CD8-positive, alpha-beta memory T cell (primary cell): ENCODE data around the gene AGFG2. TPM values are rescaled to one million over a fixed set of nuclear protein-coding genes. Genes with fewer than 3 reads are reported as not detected.

ENCODE experiments used
- CTCF ChIA-PET: fragments of 350-600 bp; sonication (Branson Sonifier 250); formaldehyde crosslinking; loops from one replicate; lab custom pipeline; 2021; ENCODE audit warnings: antibody characterized with exemption; lab: Charles Lee
- POLR2A ChIA-PET: fragments of 350-600 bp; sonication (Branson Sonifier 250); formaldehyde crosslinking; loops from one replicate; lab custom pipeline; 2021; ENCODE audit warnings: antibody characterized with exemption; lab: Charles Lee
- DNase-seq, 5 donors: peaks; one replicate each; pipeline versions ENCODE4 v3.0.0 to v3.0.0-alpha.2; 2020 to 2022; ENCODE audit warnings: mixed read lengths in 1 of 5
- H3K27ac ChIP-seq: one replicate; pipeline ENCODE4 v1.7.0; 2013; ENCODE audit warnings: low read depth, mild to moderate bottlenecking, low read length, moderate library complexity
- H3K27me3 ChIP-seq: 2 replicates; pipeline ENCODE4 v1.7.0; 2013; ENCODE audit warnings: low read length, mild to moderate bottlenecking; ENCODE audit not compliant: insufficient read depth, poor library complexity, severe bottlenecking
- H3K36me3 ChIP-seq: 2 replicates; pipeline ENCODE4 v1.7.0; 2013; ENCODE audit warnings: mild to moderate bottlenecking, low read length, moderate library complexity; ENCODE audit not compliant: insufficient read depth
- H3K4me1 ChIP-seq: 2 replicates; pipeline ENCODE4 v1.7.0; 2013; ENCODE audit warnings: mild to moderate bottlenecking, low read length, moderate library complexity; ENCODE audit not compliant: insufficient read depth
- H3K4me3 ChIP-seq: 2 replicates; pipeline ENCODE4 v1.7.0; 2013; ENCODE audit warnings: mild to moderate bottlenecking, low read length
- H3K9me3 ChIP-seq: 2 replicates; pipeline ENCODE4 v1.7.0; 2013; ENCODE audit warnings: mild to moderate bottlenecking, low read length
- H3K27ac Mint-ChIP-seq, 8 donors: one replicate each; pipeline ENCODE4 v1.8.0; 2020 to 2021; ENCODE audit warnings: mixed read lengths in 8 of 8, mild to moderate bottlenecking in 6 of 8, inconsistent platforms in 3 of 8, moderate library complexity in 3 of 8
- H3K27me3 Mint-ChIP-seq, 2 donors: one replicate each; pipeline ENCODE4 v1.8.0; 2020 to 2021; ENCODE audit warnings: mixed read lengths in 2 of 2, mild to moderate bottlenecking in 1 of 2, moderate library complexity in 1 of 2
- H3K36me3 Mint-ChIP-seq, 3 donors: one replicate each; pipeline ENCODE4 v1.8.0; 2020 to 2021; ENCODE audit warnings: mixed read lengths in 3 of 3, inconsistent platforms in 1 of 3, mild to moderate bottlenecking in 1 of 3
- H3K4me1 Mint-ChIP-seq, 3 donors: one replicate each; pipeline ENCODE4 v1.8.0; 2020 to 2021; ENCODE audit warnings: mixed read lengths in 3 of 3, inconsistent platforms in 1 of 3, mild to moderate bottlenecking in 1 of 3
- H3K4me3 Mint-ChIP-seq, 7 donors: one replicate each; pipeline ENCODE4 v1.8.0; 2020 to 2021; ENCODE audit warnings: mixed read lengths in 7 of 7, mild to moderate bottlenecking in 6 of 7, moderate library complexity in 4 of 7, inconsistent platforms in 2 of 7
- H3K9me3 Mint-ChIP-seq, 5 donors: one replicate each; pipeline ENCODE4 v1.8.0; 2020 to 2022; ENCODE audit warnings: mixed read lengths in 5 of 5, mild to moderate bottlenecking in 3 of 5, moderate library complexity in 2 of 5, inconsistent platforms in 1 of 5
- polyA plus RNA-seq: library from polyadenylated mRNA; unstranded; fragments of 300-500 nt; fragmentation: Illumina TruSeq; gene quantifications from one replicate; pipeline ENCODE4 v1.2.3, GENCODE V29; 2021
- total RNA-seq, 2 experiments: library from RNA; stranded (reverse); gene quantifications; one replicate each; pipeline ENCODE4 v1.2.3, GENCODE V29; 2021

Gene AGFG2, protein sequence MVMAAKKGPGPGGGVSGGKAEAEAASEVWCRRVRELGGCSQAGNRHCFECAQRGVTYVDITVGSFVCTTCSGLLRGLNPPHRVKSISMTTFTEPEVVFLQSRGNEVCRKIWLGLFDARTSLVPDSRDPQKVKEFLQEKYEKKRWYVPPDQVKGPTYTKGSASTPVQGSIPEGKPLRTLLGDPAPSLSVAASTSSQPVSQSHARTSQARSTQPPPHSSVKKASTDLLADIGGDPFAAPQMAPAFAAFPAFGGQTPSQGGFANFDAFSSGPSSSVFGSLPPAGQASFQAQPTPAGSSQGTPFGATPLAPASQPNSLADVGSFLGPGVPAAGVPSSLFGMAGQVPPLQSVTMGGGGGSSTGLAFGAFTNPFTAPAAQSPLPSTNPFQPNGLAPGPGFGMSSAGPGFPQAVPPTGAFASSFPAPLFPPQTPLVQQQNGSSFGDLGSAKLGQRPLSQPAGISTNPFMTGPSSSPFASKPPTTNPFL
- total RNA-seq (10 to 100 TPM; 60.5 to 63.1 TPM), polyA plus RNA-seq (36.2 TPM)

DNA sequence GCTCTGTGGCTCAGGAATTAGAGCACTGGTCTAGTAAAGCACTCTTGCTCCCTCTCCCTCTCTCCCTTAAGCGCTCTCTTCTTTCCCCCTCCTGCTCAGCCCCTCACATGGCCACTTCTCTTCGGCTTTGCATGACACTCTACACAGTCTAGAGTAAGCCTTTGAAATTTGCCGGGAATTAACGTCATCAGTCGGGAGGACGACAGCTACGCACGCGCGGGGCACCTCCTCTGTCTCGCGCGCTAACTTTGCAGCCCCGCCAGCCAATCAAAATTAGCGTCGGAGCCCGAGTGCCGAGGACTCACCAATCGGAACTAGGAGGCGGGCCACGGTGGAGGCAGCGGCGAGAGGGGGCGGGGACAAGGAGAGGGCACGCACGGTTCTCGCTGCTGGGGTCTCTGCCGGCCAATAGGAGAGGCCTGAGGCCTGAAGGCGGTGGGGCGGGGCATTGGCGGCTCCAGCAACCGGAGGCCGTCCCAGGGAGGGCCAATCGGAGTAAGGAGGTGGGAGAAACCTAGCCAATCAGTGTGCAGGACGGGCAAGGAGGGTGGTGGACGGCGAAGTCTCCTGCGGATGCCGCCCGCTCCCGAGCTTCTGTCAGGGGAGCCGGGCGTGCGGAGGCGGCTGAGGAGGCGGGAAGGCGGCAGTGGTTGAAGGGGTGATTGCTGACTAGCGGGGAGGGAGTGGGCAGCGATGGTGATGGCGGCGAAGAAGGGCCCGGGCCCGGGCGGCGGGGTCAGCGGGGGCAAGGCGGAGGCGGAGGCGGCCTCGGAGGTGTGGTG is at the start of gene AGFG2:
Gene AGFG2, plus strand, starts transcription at position 550 of the 782 bp plus-strand sequence. Its CDS starts 144 bp downstream, at position 694.
- H3K27ac ChIP-seq, result peak within 1 kb of the TSS; percentile 64
- peak within 1 kb of the TSS; percentile 95 to 99 (median 96) for H3K4me3 Mint-ChIP-seq
- H3K36me3 Mint-ChIP-seq, result peaks cover 0 to 6% (median 3%) of the 10 kb centered on the region in 3 donors
- no peaks in the 10 kb centered on the region for H3K9me3 ChIP-seq
- peaks cover 47 to 52% (median 50%) of the 10 kb centered on the region in 3 donors for H3K4me1 Mint-ChIP-seq
- H3K27ac Mint-ChIP-seq, result peak within 1 kb of the TSS; percentile 87 to 98 (median 92)
- H3K4me3 ChIP-seq, result peak within 1 kb of the TSS; percentile 79
- peaks cover 0 to 1% of the 10 kb centered on the region in 2 donors for H3K27me3 Mint-ChIP-seq
- no peaks in the 10 kb centered on the region for H3K27me3 ChIP-seq
- ChIA-PET POLR2A (interaction anchor here (0.6 to 2.1 kb wide), 11 partner anchors 10 to 136 kb away, joined by 3 to 18 read pairs (median 5); partner anchors contain the start of genes FBXO24, LRCH4, MEPCE and TSC22D4), CTCF (interaction anchor here (0.7 to 2.8 kb wide), 7 partner anchors 10 to 63 kb away, joined by 3 to 17 read pairs (median 5); no protein-coding TSS in a partner anchor)
- H3K4me1 ChIP-seq, result peaks cover 45% of the 10 kb centered on the region
- H3K36me3 ChIP-seq, result no peaks in the 10 kb centered on the region
- no peaks in the 10 kb centered on the region for H3K9me3 Mint-ChIP-seq
- DNase-seq, result peak; percentile 100

DNA sequence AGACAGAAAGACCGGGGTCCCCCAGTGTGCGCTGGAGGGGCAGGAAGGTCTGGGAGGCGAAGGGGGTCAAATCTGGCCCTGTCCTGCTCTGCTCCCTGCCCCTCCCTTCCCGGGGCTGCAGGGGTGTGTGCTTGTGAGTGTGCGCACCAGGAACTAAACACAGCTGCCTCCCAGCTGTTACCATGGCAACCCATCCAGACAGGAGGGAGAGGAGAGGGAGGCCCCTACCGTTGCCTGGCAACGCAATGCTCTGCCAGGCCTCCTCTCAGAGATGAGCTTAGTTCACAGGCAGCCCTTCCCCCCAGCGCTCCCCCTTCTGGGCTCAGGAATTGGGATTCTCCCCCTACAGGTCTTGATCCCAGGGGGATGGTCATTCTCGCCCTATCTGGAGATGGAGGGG is 49.2 kb upstream of the AGFG2 start:
- Histone ChIP-seq H3K27me3 (no peaks in the 10 kb centered on the region), H3K36me3 (no peaks in the 10 kb centered on the region), H3K27ac (no peak overlapping the region), H3K4me1 (no peaks in the 10 kb centered on the region), H3K9me3 (no peaks in the 10 kb centered on the region), H3K4me3 (no peak overlapping the region)
- Mint-ChIP-seq H3K27ac (peak overlapping the region in 1 of 8 donors; percentile 54), H3K4me1 (peaks cover 9 to 23% (median 9%) of the 10 kb centered on the region in 3 donors), H3K4me3 (no peak overlapping the region), H3K36me3 (no peaks in the 10 kb centered on the region), H3K9me3 (no peaks in the 10 kb centered on the region), H3K27me3 (peaks cover 0 to 2% of the 10 kb centered on the region in 2 donors)
- CTCF ChIA-PET, result interaction anchor here (1.5 to 1.8 kb wide), 2 partner anchors 63 to 70 kb away, joined by 3 to 9 read pairs; no protein-coding TSS in a partner anchor
- peak in 1 of 5 donors; percentile 70 for DNase-seq
- POLR2A ChIA-PET, result no interaction called here

DNA sequence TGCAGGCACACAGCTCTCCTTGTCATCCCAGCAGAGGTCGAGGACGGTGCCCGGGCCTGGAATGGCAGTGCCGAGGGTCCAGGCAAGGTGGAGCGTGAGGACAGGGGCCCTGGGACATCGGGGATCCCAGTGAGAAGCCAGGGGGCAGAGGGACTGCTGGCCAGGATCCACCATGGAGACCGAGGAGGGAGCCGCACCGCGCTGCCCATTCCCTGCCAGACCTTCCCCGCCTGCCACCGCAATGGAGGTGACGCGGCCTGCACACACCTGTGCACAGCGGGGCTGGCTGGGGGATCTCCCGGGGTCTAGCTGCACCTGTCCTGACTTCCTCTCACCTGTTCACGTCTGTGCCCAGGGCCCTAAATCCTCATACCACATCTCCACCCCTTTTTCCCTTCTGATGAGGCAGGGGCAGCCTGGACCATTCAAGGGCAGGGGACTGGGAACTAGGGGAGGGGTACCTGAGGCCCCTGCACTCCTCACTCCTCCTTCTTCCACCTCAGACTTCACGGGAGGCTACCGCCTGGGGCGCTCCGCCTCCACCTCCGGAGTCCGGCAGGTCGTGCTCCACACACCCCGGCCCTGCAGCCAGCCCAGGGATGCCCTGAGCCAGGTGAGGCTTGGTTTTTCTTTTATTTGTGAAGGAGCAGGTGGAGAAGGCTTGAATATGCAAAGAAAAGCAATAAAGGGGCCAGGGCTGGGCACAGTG is 48.4 kb upstream of the AGFG2 start:
- Histone ChIP-seq H3K27me3 (no peaks in the 10 kb centered on the region), H3K4me1 (no peaks in the 10 kb centered on the region), H3K9me3 (no peaks in the 10 kb centered on the region), H3K36me3 (no peaks in the 10 kb centered on the region), H3K4me3 (no peak overlapping the region), H3K27ac (no peak overlapping the region)
- Mint-ChIP-seq H3K27ac (no peak overlapping the region), H3K9me3 (no peaks in the 10 kb centered on the region), H3K4me3 (no peak overlapping the region), H3K36me3 (no peaks in the 10 kb centered on the region), H3K4me1 (peaks cover 8 to 22% (median 9%) of the 10 kb centered on the region in 3 donors), H3K27me3 (peaks cover 0 to 2% of the 10 kb centered on the region in 2 donors)
- ChIA-PET CTCF (interaction anchor here (1.5 to 4.0 kb wide), 3 partner anchors 21 to 69 kb away, joined by 3 to 20 read pairs (median 9); no protein-coding TSS in a partner anchor), POLR2A (interaction anchor here (0.6 kb wide), 1 partner anchor 69 kb away, joined by 5 read pairs; no protein-coding TSS in a partner anchor)
- no peak for DNase-seq

DNA sequence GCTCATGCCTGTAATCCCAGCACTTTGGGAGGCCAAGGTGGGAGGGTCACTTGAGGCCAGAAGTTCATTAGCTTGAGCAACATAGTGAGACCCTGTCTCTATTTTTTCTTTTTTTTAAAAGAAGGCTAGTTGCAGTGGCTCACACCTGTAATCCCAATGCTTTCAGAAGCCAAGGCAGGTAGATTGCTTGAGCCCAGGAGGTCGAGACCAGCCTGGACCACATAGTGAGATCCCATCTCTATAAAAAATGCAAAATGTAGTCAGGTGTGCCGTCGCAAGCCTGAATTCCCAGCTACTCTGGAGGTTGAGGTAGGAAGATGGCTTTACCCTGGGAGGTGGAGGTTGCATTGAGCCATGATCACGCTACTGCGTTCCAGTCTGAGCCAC is 47.8 kb upstream of the AGFG2 start:
- ChIA-PET CTCF (interaction anchor here (1.3 to 4.0 kb wide), 3 partner anchors 22 to 73 kb away, joined by 3 to 20 read pairs (median 3); no protein-coding TSS in a partner anchor), POLR2A (interaction anchor here (0.6 kb wide), 1 partner anchor 69 kb away, joined by 5 read pairs; no protein-coding TSS in a partner anchor)
- Mint-ChIP-seq H3K27ac (no peak overlapping the region), H3K27me3 (peaks cover 2% of the 10 kb centered on the region in 2 donors), H3K4me3 (no peak overlapping the region), H3K4me1 (peaks cover 6 to 22% (median 9%) of the 10 kb centered on the region in 3 donors), H3K36me3 (no peaks in the 10 kb centered on the region), H3K9me3 (no peaks in the 10 kb centered on the region)
- no peaks in the 10 kb centered on the region for H3K36me3 ChIP-seq
- no peaks in the 10 kb centered on the region for H3K4me1 ChIP-seq
- no peak for DNase-seq
- no peaks in the 10 kb centered on the region for H3K27me3 ChIP-seq
- no peaks in the 10 kb centered on the region for H3K9me3 ChIP-seq
- no peak overlapping the region for H3K27ac ChIP-seq
- no peak overlapping the region for H3K4me3 ChIP-seq

DNA sequence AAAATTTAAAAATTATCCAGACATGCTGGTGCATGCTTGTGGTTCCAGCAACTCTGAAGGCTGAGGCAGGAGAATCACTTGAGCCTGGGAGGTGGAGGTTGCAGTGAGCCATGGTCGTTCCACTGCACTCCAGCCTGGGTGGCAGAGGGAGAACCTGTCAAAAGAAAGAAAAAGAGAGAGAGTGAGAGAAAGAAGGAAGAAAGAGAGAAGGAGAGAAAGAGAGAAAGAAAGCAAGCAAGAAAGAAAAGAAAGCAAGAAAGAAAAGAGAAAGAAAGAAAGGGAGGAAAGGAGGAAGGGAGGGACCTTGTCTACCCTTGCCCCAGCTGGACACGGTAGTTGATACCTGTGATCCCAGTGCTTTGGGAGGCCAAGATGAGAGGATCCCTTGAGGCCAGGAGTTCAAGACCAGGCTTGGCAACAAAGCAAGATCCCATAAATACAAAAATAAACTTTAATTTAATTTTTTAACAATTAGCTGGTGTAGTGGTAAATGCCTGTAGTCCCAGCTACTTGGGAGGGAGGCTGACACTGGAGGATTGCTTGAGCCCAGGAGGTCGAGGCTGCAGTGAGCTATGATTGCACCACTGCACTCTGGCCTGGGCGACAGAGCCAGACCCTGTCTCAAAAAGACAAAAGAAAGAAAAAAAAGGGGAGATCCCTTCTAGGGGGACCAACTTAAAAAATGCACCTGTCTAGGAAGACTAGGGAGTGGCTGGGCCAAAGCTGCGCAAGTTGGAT is 46.1 kb upstream of the AGFG2 start:
- Histone ChIP-seq H3K4me3 (peak overlapping the region; percentile 32), H3K27ac (no peak overlapping the region), H3K36me3 (no peaks in the 10 kb centered on the region), H3K27me3 (no peaks in the 10 kb centered on the region), H3K9me3 (no peaks in the 10 kb centered on the region), H3K4me1 (no peaks in the 10 kb centered on the region)
- Mint-ChIP-seq H3K36me3 (no peaks in the 10 kb centered on the region), H3K4me1 (peaks cover 6 to 22% (median 9%) of the 10 kb centered on the region in 3 donors), H3K27ac (peak overlapping the region in 2 of 8 donors; percentile 10 to 14), H3K4me3 (peak overlapping the region; percentile 9 to 82 (median 70)), H3K9me3 (no peaks in the 10 kb centered on the region), H3K27me3 (peaks cover 2 to 3% of the 10 kb centered on the region in 2 donors)
- ChIA-PET POLR2A (interaction anchor here (0.5 to 1.5 kb wide), 5 partner anchors 8 to 96 kb away, joined by 3 read pairs; partner anchors contain the start of gene TSC22D4), CTCF (interaction anchor here (1.0 to 4.0 kb wide), 12 partner anchors 11 to 213 kb away, joined by 3 to 20 read pairs (median 4); partner anchors contain the start of genes POP7 and TSC22D4)
- DNase-seq, result no peak

DNA sequence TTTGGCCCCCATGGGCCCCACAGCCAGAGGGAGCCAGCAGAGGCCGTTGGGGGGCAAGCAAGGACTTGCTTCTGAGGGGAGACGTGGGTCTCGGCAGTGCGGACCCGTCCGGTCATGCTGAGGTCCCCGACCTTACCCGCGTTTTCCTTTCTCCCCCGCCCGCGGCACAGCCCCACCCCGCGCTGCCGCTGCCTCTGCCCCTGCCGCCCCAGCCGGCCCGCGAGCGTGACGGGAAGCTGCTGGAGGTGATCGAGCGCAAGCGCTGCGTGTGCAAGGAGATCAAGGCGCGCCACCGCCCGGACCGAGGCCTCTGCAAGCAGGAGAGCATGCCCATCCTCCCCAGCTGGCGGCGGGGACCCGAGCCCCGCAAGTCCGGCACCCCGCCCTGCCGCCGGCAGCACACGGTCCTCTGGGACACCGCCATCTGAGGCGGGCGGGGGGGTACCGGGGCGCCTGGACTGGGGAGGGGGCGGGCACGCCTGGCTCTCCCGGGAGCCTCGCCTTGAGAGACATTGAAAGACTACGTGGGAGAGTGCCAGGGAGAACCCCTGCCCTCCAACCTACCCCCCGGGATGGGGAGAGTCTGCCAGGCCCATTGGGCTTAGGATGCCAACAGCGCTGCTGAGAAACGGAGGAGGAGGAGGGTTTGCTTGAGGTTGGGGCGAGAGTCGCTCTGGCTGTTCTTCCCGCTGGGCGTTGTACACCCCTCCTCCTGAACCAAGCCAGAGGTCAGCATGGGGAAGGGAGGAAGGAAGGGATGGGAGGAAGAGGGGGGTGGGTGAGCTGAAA is 45.3 kb upstream of the AGFG2 start:
- no peak overlapping the region for H3K27ac ChIP-seq
- POLR2A ChIA-PET, result interaction anchor here (0.5 to 1.5 kb wide), 5 partner anchors 8 to 96 kb away, joined by 3 read pairs; partner anchors contain the start of gene TSC22D4
- peak in 4 of 5 donors; percentile 18 to 64 (median 42) for DNase-seq
- no peaks in the 10 kb centered on the region for H3K36me3 ChIP-seq
- no peaks in the 10 kb centered on the region for H3K9me3 ChIP-seq
- Mint-ChIP-seq H3K27ac (peak overlapping the region in 1 of 8 donors; percentile 29), H3K9me3 (no peaks in the 10 kb centered on the region), H3K27me3 (peaks cover 2 to 3% of the 10 kb centered on the region in 2 donors), H3K4me1 (peaks cover 6 to 22% (median 9%) of the 10 kb centered on the region in 3 donors), H3K4me3 (peak overlapping the region; percentile 9 to 77 (median 70)), H3K36me3 (no peaks in the 10 kb centered on the region)
- H3K4me3 ChIP-seq, result peak overlapping the region; percentile 32
- no peaks in the 10 kb centered on the region for H3K27me3 ChIP-seq
- CTCF ChIA-PET, result interaction anchor here (1.0 to 4.0 kb wide), 10 partner anchors 11 to 212 kb away, joined by 3 to 20 read pairs (median 6); partner anchors contain the start of genes POP7 and TSC22D4
- H3K4me1 ChIP-seq, result no peaks in the 10 kb centered on the region
